GM12878 (cell line): ENCODE results near the gene PCDHA7. TPM values are rescaled to one million over a fixed set of nuclear protein-coding genes. Genes with fewer than 3 reads are reported as not detected.

ENCODE experiments used
- ATAC-seq: fragments of 200-7000 bp; cut with Tn5 transposase; 3 replicates; pipeline ENCODE4 v1.9.1; 2020; ENCODE audit warnings: mild to moderate bottlenecking, moderate library complexity
- BruUV-seq: library from RNA; stranded (reverse); fragments of 400-500 nt; replicated peaks from 2 replicates; lab custom pipeline; 2021; lab: Mats Ljungman, UMichigan
- CTCF ChIA-PET: fragments of 300-600 bp; sonication (Branson Sonifier 250); formaldehyde crosslinking; extraction: SDS; loops from one replicate; lab custom pipeline; 2021; ENCODE audit warnings: inconsistent platforms; lab: Yijun Ruan, JAX
- POLR2A ChIA-PET: fragments of 350-600 bp; formaldehyde crosslinking; extraction: SDS; loops from one replicate; lab custom pipeline; 2021; ENCODE audit warnings: inconsistent platforms; lab: Charles Lee
- RAD21 ChIA-PET: fragments of 300-600 bp; sonication (Branson Sonifier 250); formaldehyde crosslinking; loops from one replicate; lab custom pipeline; 2023; ENCODE audit warnings: antibody characterized with exemption; ENCODE audit not compliant: unreplicated experiment; lab: Charles Lee
- SMC1A ChIA-PET: fragments of 300-600 bp; sonication (Branson Sonifier 250); formaldehyde crosslinking; loops from one replicate; lab custom pipeline; 2023; ENCODE audit not compliant: unreplicated experiment, uncharacterized antibody; lab: Charles Lee
- DNase-seq: peaks from one replicate; pipeline ENCODE4 v3.0.0-alpha.2; 2011; ENCODE audit warnings: low read depth, low spot score
- FAIRE-seq: peaks from 3 replicates; lab custom pipeline; 2011; peaks lifted over from hg19 to GRCh38; lab: Jason Lieb, UNC
- H2AFZ ChIP-seq: 2 replicates; pipeline ENCODE4 v1.6.0; 2011; ENCODE audit warnings: low read depth, low read length, control low read depth; ENCODE audit not compliant: control insufficient read depth
- H3K27ac ChIP-seq: 2 replicates; pipeline ENCODE4 v1.5.1; 2011; ENCODE audit warnings: control low read depth; ENCODE audit not compliant: control insufficient read depth, insufficient read depth
- H3K27me3 ChIP-seq, 2 experiments: replicated peaks in 1 of 2; 2 replicates each; pipeline versions ENCODE4 v1.6.0 to v1.6.1; 2011; ENCODE audit warnings: low read length in 1 of 2; ENCODE audit not compliant: control insufficient read depth in 2 of 2, insufficient read depth in 2 of 2
- H3K36me3 ChIP-seq, 2 experiments: 2 replicates each; pipeline ENCODE4 v1.5.1; 2011; ENCODE audit warnings: low read length in 1 of 2; ENCODE audit not compliant: control insufficient read depth in 2 of 2, insufficient read depth in 2 of 2
- H3K4me1 ChIP-seq: 2 replicates; pipeline ENCODE4 v1.6.1; 2011; ENCODE audit warnings: mild to moderate bottlenecking, low read length, moderate library complexity, mixed read lengths; ENCODE audit not compliant: control insufficient read depth, insufficient read depth
- H3K4me2 ChIP-seq: 2 replicates; pipeline ENCODE4 v1.6.0; 2011; ENCODE audit warnings: control low read depth; ENCODE audit not compliant: control insufficient read depth, insufficient read depth
- H3K4me3 ChIP-seq: fragments of 200-600 bp; sonication (generic); 2 replicates; pipeline ENCODE4 v1.5.1; 2016
- H3K79me2 ChIP-seq: 2 replicates; pipeline ENCODE4 v1.6.0; 2011; ENCODE audit warnings: low read length; ENCODE audit not compliant: control insufficient read depth, insufficient read depth
- H3K9ac ChIP-seq: 2 replicates; pipeline ENCODE4 v1.8.0; 2011; ENCODE audit warnings: low read length, control low read depth, mixed read lengths; ENCODE audit not compliant: control insufficient read depth, insufficient read depth
- H3K9me3 ChIP-seq: replicated peaks from 3 replicates; pipeline ENCODE4 v1.5.1; 2011; ENCODE audit warnings: mild to moderate bottlenecking, low read length; ENCODE audit not compliant: control insufficient read depth, insufficient read depth
- H4K20me1 ChIP-seq: 2 replicates; pipeline ENCODE4 v1.6.0; 2011; ENCODE audit not compliant: control insufficient read depth, insufficient read depth
- BACH1 ChIP-seq: fragments of 450-650 bp; IDR thresholded peaks from 2 replicates; pipeline ENCODE4 v1.6.1; 2017; ENCODE audit warnings: mild to moderate bottlenecking, borderline replicate concordance
- BCLAF1 ChIP-seq: fragments of 450-650 bp; IDR thresholded peaks from 2 replicates; pipeline ENCODE4 v1.6.1; 2017; ENCODE audit warnings: antibody characterized with exemption, mild to moderate bottlenecking, moderate library complexity
- CHD1 ChIP-seq: IDR thresholded peaks from 2 replicates; pipeline ENCODE4 v1.6.1; 2012; ENCODE audit warnings: low read depth, low read length, improper control_type of control experiment
- CREB1 ChIP-seq: IDR thresholded peaks from 2 replicates; pipeline ENCODE4 v1.6.1; 2012; ENCODE audit warnings: low read depth, mild to moderate bottlenecking, inconsistent platforms
- E2F4 ChIP-seq: IDR thresholded peaks from 2 replicates; pipeline ENCODE4 v1.6.1; 2012; ENCODE audit warnings: low read depth, low read length, improper control_type of control experiment
- PAX5 ChIP-seq: IDR thresholded peaks from 2 replicates; pipeline ENCODE4 v1.6.1; 2011; ENCODE audit warnings: low read depth, low read length, borderline replicate concordance
- SMC3 ChIP-seq: IDR thresholded peaks from 2 replicates; pipeline ENCODE4 v1.6.1; 2011; ENCODE audit warnings: low read length, improper control_type of control experiment, borderline replicate concordance
- ZZZ3 ChIP-seq: IDR thresholded peaks from 2 replicates; pipeline ENCODE4 v1.6.1; 2011; ENCODE audit warnings: low read depth; ENCODE audit not compliant: control insufficient read depth, insufficient read length
- WGBS: methylation state at CpG from one replicate; pipeline ENCODE4 v1.1.6; 2016; ENCODE audit warnings: low lambda C conversion rate; ENCODE audit not compliant: insufficient replicate concordance, insufficient coverage; ENCODE audit errors: missing lambda C conversion rate; 5-methylcytosine and 5-hydroxymethylcytosine counted together
- in situ Hi-C: fragments of 300-500 bp; cut with MboI; formaldehyde crosslinking; loops from 9 replicates; pipeline ENCODE4 v1.14.3; 2018; ENCODE audit warnings: mixed read lengths
- intact Hi-C: fragments of 100-400 bp; cut with micrococcal nuclease; formaldehyde crosslinking; loops from one replicate; pipeline ENCODE4 v1.14.2; 2022; ENCODE audit not compliant: unreplicated experiment
- polyA plus RNA-seq, 11 experiments: library from polyadenylated mRNA; depleted of rRNA in 4 of 11; unstranded in 6 of 11; stranded (reverse) in 5 of 11; fragments of >200 nt; fragmentation: Nextera tagmentation in 4 of 11; fragmentation: Illumina TruSeq in 1 of 11; extraction: Ambion mirVana in 4 of 11; extraction: Trizol in 1 of 11; gene quantifications; 1 replicate in 1 of 11; 2 replicates in 10 of 11; pipeline versions ENCODE4 v1.2.1 to v1.2.3, GENCODE V29; 2011 to 2016; ENCODE audit warnings: inconsistent platforms in 2 of 11, missing spikeins in 2 of 11, low read depth in 1 of 11
- total RNA-seq, 4 experiments: library from RNA; depleted of rRNA in 3 of 4; stranded (reverse); fragments of >200 nt in 3 of 4; fragmentation: Illumina TruSeq in 1 of 4; extraction: Trizol in 1 of 4; gene quantifications; 2 replicates each; pipeline versions ENCODE4 v1.2.1 to v1.2.3, GENCODE V29; 2013 to 2021
- TF ChIP-seq, protein P1 (sequence below): IDR thresholded peaks from 2 replicates; pipeline ENCODE4 v1.6.1; 2012; ENCODE audit warnings: low read depth, low read length, improper control_type of control experiment
- TF ChIP-seq, protein P2 (sequence below): fragments of 450-650 bp; conservative IDR thresholded peaks from 2 replicates; pipeline ENCODE4 v1.6.1; 2017; ENCODE audit warnings: mild to moderate bottlenecking, moderate library complexity

PCDHA7 gene
- total and polyA plus RNA-seq, 10 of the 15 experiments (the other 5 are each of a cell fraction or from before 2014, with no cell fraction given) = 0.05 to 0.06 TPM; not detected in 8

DNA sequence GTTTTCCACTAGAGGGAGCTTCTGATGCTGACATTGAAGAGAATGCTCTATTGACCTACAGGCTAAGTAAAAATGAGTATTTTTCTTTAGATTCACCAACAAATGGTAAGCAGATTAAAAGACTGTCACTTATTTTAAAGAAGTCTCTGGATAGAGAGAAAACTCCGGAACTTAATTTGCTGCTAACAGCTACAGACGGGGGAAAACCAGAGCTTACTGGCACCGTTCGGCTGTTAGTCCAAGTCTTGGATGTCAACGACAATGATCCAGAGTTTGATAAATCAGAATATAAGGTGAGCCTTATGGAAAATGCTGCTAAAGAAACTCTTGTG lies 35.5 kb downstream of the PCDHA7 start (continued):
- no peak for TF ChIP-seq BCLAF1
- TF ChIP-seq, protein P1, sequence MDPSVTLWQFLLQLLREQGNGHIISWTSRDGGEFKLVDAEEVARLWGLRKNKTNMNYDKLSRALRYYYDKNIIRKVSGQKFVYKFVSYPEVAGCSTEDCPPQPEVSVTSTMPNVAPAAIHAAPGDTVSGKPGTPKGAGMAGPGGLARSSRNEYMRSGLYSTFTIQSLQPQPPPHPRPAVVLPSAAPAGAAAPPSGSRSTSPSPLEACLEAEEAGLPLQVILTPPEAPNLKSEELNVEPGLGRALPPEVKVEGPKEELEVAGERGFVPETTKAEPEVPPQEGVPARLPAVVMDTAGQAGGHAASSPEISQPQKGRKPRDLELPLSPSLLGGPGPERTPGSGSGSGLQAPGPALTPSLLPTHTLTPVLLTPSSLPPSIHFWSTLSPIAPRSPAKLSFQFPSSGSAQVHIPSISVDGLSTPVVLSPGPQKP = no peak

- FAIRE-seq (no peak), DNase-seq (no peak), ATAC-seq (no peak)
- intact Hi-C loops (no loop called here), in situ Hi-C loops (no loop called here)
- no peaks in the 10 kb centered on the region for H3K27me3 ChIP-seq
- ChIA-PET CTCF (no interaction called here), RAD21 (no interaction called here), SMC1A (no interaction called here), POLR2A (no interaction called here)
- no peaks in the 10 kb centered on the region; the same call in 1 of the 3 replicates for H3K9me3 ChIP-seq
- H3K36me3 ChIP-seq = no peaks in the 10 kb centered on the region
- BruUV-seq = no TSS peak
- H3K27ac ChIP-seq = no peak overlapping the region
- no peak overlapping the region for H3K9ac ChIP-seq
- H3K4me2 ChIP-seq = no peak overlapping the region
- 88% methylated on average over 111 of the region's 114 CpGs for WGBS
- H3K4me1 ChIP-seq = no peaks in the 10 kb centered on the region
- no peaks in the 10 kb centered on the region for H3K79me2 ChIP-seq
- no peak overlapping the region for H3K4me3 ChIP-seq
- no peaks in the 10 kb centered on the region for H4K20me1 ChIP-seq
- H2AFZ ChIP-seq = no peak overlapping the region
- TF ChIP-seq ZZZ3 (no peak), CHD1 (no peak), SMC3 (no peak), E2F4 (no peak), PAX5 (no peak), CREB1 (no peak), BACH1 (no peak), BCLAF1 (no peak)
- TF ChIP-seq, protein P2, sequence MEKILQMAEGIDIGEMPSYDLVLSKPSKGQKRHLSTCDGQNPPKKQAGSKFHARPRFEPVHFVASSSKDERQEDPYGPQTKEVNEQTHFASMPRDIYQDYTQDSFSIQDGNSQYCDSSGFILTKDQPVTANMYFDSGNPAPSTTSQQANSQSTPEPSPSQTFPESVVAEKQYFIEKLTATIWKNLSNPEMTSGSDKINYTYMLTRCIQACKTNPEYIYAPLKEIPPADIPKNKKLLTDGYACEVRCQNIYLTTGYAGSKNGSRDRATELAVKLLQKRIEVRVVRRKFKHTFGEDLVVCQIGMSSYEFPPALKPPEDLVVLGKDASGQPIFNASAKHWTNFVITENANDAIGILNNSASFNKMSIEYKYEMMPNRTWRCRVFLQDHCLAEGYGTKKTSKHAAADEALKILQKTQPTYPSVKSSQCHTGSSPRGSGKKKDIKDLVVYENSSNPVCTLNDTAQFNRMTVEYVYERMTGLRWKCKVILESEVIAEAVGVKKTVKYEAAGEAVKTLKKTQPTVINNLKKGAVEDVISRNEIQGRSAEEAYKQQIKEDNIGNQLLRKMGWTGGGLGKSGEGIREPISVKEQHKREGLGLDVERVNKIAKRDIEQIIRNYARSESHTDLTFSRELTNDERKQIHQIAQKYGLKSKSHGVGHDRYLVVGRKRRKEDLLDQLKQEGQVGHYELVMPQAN = no peak
Measured at GRCh38 chr5:140870221-140871201, 36.4 kb downstream of the PCDHA7 start.
